ELR (cell line): Measurements from ENCODE around the gene ZNF655.
"Not testable (repeated sequence)": the region's sequence is repeated elsewhere in the genome, so short reads cannot be mapped to it uniquely, and the experiment has no call there.

ENCODE experiments used
- DNase-seq: peaks from one replicate; pipeline ENCODE4 v3.0.0-alpha.2; 2015; ENCODE audit warnings: low read depth

ZNF655 gene

GRCh38 chr7:99560834-99561736 is 2.6 kb downstream of the ZNF655 start:
- peak; percentile 29 for DNase-seq

GRCh38 chr7:99561737-99562051 is 3.3 kb downstream of the ZNF655 start:
- DNase-seq, result no peak

- DNase-seq, result peak; percentile 27
These were observed 3.8 kb downstream of the ZNF655 start for GRCh38 chr7:99562114-99562784.

GRCh38 chr7:99562832-99563231 is 4.4 kb downstream of the ZNF655 start:
- DNase-seq, result peak; percentile 99

- peak; percentile 88 for DNase-seq
These were observed 5.2 kb downstream of the ZNF655 start for GRCh38 chr7:99563650-99564049.

- DNase-seq, result not testable (repeated sequence)
These were observed 10.3 kb downstream of the ZNF655 start for GRCh38 chr7:99568770-99569169.

GRCh38 chr7:99571768-99572167 is 13.3 kb downstream of the ZNF655 start:
- no peak for DNase-seq

- no peak for DNase-seq
These were observed 14.8 kb downstream of the ZNF655 start for GRCh38 chr7:99573257-99573656.

GRCh38 chr7:99576251-99576650 is 17.8 kb downstream of the ZNF655 start:
- no peak for DNase-seq

GRCh38 chr7:99579281-99579955 is 21.0 kb downstream of the ZNF655 start:
- no peak for DNase-seq

- DNase-seq, result peak; percentile 55
These were observed 21.7 kb downstream of the ZNF655 start for GRCh38 chr7:99579956-99580777.

- DNase-seq, result not testable (repeated sequence)
These were observed 22.4 kb downstream of the ZNF655 start for GRCh38 chr7:99580778-99581332.

- DNase-seq, result no peak
These were observed 30.4 kb downstream of the ZNF655 start for GRCh38 chr7:99588868-99589267.

GRCh38 chr7:99594948-99595745 is 36.7 kb downstream of the ZNF655 start:
- no peak for DNase-seq

- DNase-seq, result no peak
These were observed 38.0 kb downstream of the ZNF655 start for GRCh38 chr7:99596408-99596955.

GRCh38 chr7:99597762-99598501 is 39.5 kb downstream of the ZNF655 start, which contains the start of gene TMEM225B:
Gene TMEM225B (plus strand): TSS chr7:99598267. CDS start chr7:99604389, 6,122 bp downstream.
- no peak for DNase-seq

GRCh38 chr7:99599836-99600235 is 41.4 kb downstream of the ZNF655 start:
- no peak for DNase-seq

GRCh38 chr7:99601656-99602310 is 43.3 kb downstream of the ZNF655 start:
- DNase-seq, result no peak

- no peak for DNase-seq
These were observed 47.1 kb downstream of the ZNF655 start for GRCh38 chr7:99605527-99605926.
